ENCODE measurements around the gene MAN1C1.
A peak's percentile ranks its signal among the peaks of the same experiment; 100 is the strongest.
"Not testable (repeated sequence)": the region's sequence is repeated elsewhere in the genome, so short reads cannot be mapped to it uniquely, and the experiment has no call there.

The MAN1C1 gene

GRCh38 chr1:25583519-25584370, 32.8 kb upstream of the MAN1C1 start:
- no peak for DNase-seq

GRCh38 chr1:25586181-25586588, 30.4 kb upstream of the MAN1C1 start:
- no peak for DNase-seq

GRCh38 chr1:25587290-25587689, 29.3 kb upstream of the MAN1C1 start:
- no peak for DNase-seq

GRCh38 chr1:25588224-25588623, 28.4 kb upstream of the MAN1C1 start:
- not testable (repeated sequence) for DNase-seq

GRCh38 chr1:25588786-25589185, 27.8 kb upstream of the MAN1C1 start:
- not testable (repeated sequence) for DNase-seq

- DNase-seq = no peak
Measured at GRCh38 chr1:25590096-25590824, 26.3 kb upstream of the MAN1C1 start.

GRCh38 chr1:25593861-25594260, 22.7 kb upstream of the MAN1C1 start:
- no peak for DNase-seq

GRCh38 chr1:25594971-25595370, 21.6 kb upstream of the MAN1C1 start:
- no peak for DNase-seq

- DNase-seq = not testable (repeated sequence)
Measured at GRCh38 chr1:25596641-25597040, 19.9 kb upstream of the MAN1C1 start.

GRCh38 chr1:25598879-25599278, 17.7 kb upstream of the MAN1C1 start:
- DNase-seq = no peak

GRCh38 chr1:25599969-25600610, 16.5 kb upstream of the MAN1C1 start:
- DNase-seq = no peak

GRCh38 chr1:25600971-25601699, 15.5 kb upstream of the MAN1C1 start:
- not testable (repeated sequence) for DNase-seq

GRCh38 chr1:25603779-25604538, 12.6 kb upstream of the MAN1C1 start:
- DNase-seq = not testable (repeated sequence)

GRCh38 chr1:25607123-25607522, 9.5 kb upstream of the MAN1C1 start:
- DNase-seq = no peak

- peak; percentile 85 to 89 for DNase-seq
Measured at GRCh38 chr1:25608488-25609178, 8.0 kb upstream of the MAN1C1 start.

- no peak for DNase-seq
Measured at GRCh38 chr1:25609921-25610320, 6.7 kb upstream of the MAN1C1 start.

- DNase-seq = no peak
Measured at GRCh38 chr1:25610822-25611630, 5.6 kb upstream of the MAN1C1 start.

- DNase-seq = no peak
Measured at GRCh38 chr1:25611843-25612242, 4.7 kb upstream of the MAN1C1 start.

- DNase-seq = no peak
Measured at GRCh38 chr1:25612421-25612820, 4.2 kb upstream of the MAN1C1 start.

- no peak for DNase-seq
Measured at GRCh38 chr1:25613091-25613490, 3.5 kb upstream of the MAN1C1 start.

Measured in CD4-positive, alpha-beta T cell treated with Interleukin-1 beta for 1 hour (primary cell).